CD14-positive monocyte (primary cell): ENCODE data around the gene ATP6V0B. TPM values are rescaled to one million over a fixed set of nuclear protein-coding genes. Genes with fewer than 3 reads are reported as not detected.

Experiments used
- DNase-seq, 3 donors: peaks; one replicate each; pipeline ENCODE4 v3.0.0-alpha.2; 2011 to 2022
- H2AFZ ChIP-seq: 2 replicates; pipeline ENCODE4 v1.6.0; 2012; ENCODE audit warnings: mild to moderate bottlenecking, low read depth, low read length, inconsistent platforms; ENCODE audit not compliant: insufficient read depth, poor library complexity, severe bottlenecking
- H3K27ac ChIP-seq, 2 donors: 1 replicate in 1 of 2; 2 replicates in 1 of 2; pipeline ENCODE4 v1.5.1; 2012 to 2013; ENCODE audit warnings: low read length in 2 of 2, control low read depth in 1 of 2, inconsistent platforms in 1 of 2, low read depth in 1 of 2, mild to moderate bottlenecking in 1 of 2
- H3K27me3 ChIP-seq, 2 donors: one replicate each; pipeline versions ENCODE4 v1.6.0 to v1.6.1; 2011 to 2013; ENCODE audit warnings: low read length in 2 of 2; ENCODE audit not compliant: control insufficient read depth in 2 of 2, insufficient read depth in 2 of 2
- H3K36me3 ChIP-seq, 2 donors: replicated peaks in 1 of 2; 1 replicate in 1 of 2; 2 replicates in 1 of 2; pipeline versions ENCODE4 v1.5.1 to v1.6.1; 2012 to 2013; ENCODE audit warnings: low read length in 2 of 2, control low read depth in 1 of 2, inconsistent platforms in 1 of 2, mild to moderate bottlenecking in 1 of 2; ENCODE audit not compliant: insufficient read depth in 2 of 2, control insufficient read depth in 1 of 2
- H3K4me1 ChIP-seq, 2 donors: 1 replicate in 1 of 2; 2 replicates in 1 of 2; pipeline versions ENCODE4 v1.5.1 to v1.6.1; 2012 to 2013; ENCODE audit warnings: low read length in 2 of 2, control low read depth in 1 of 2, inconsistent platforms in 1 of 2, mild to moderate bottlenecking in 1 of 2, moderate library complexity in 1 of 2; ENCODE audit not compliant: insufficient read depth in 2 of 2, control insufficient read depth in 1 of 2
- H3K4me2 ChIP-seq: replicated peaks from 2 replicates; pipeline ENCODE3; 2012; ENCODE audit warnings: low read length, moderate library complexity, mild to moderate bottlenecking; ENCODE audit not compliant: poor library complexity, severe bottlenecking; ENCODE audit errors: extremely low read depth
- H3K4me3 ChIP-seq, 3 experiments: fragments of 200-600 bp in 1 of 3; sonication (generic) in 1 of 3; replicated peaks in 1 of 3; 1 replicate in 2 of 3; 2 replicates in 1 of 3; pipeline ENCODE4 v1.5.1; 2011 to 2013; ENCODE audit warnings: low read length in 3 of 3, mild to moderate bottlenecking in 3 of 3, control low read depth in 2 of 3, low read depth in 2 of 3, inconsistent platforms in 1 of 3, moderate library complexity in 1 of 3
- H3K79me2 ChIP-seq: 2 replicates; pipeline ENCODE4 v1.6.0; 2012; ENCODE audit warnings: mild to moderate bottlenecking, control low read depth, inconsistent platforms, low read length, moderate library complexity; ENCODE audit not compliant: insufficient read depth
- H3K9ac ChIP-seq: 2 replicates; pipeline ENCODE4 v1.6.0; 2017; ENCODE audit warnings: low read length, mild to moderate bottlenecking; ENCODE audit not compliant: insufficient read depth, poor library complexity, severe bottlenecking
- H3K9me3 ChIP-seq, 2 donors: replicated peaks in 1 of 2; 1 replicate in 1 of 2; 2 replicates in 1 of 2; pipeline versions ENCODE4 v1.5.1 to v1.6.1; 2012 to 2013; ENCODE audit warnings: low read length in 2 of 2, control low read depth in 1 of 2; ENCODE audit not compliant: control insufficient read depth in 1 of 2, insufficient read depth in 1 of 2
- H4K20me1 ChIP-seq: 2 replicates; pipeline ENCODE4 v1.6.0; 2012; ENCODE audit warnings: mild to moderate bottlenecking, low read length, control low read depth, moderate library complexity; ENCODE audit not compliant: insufficient read depth
- H3K27ac Mint-ChIP-seq, 7 donors: one replicate each; pipeline ENCODE4 v1.8.0; 2020; ENCODE audit warnings: mild to moderate bottlenecking in 7 of 7, mixed read lengths in 7 of 7, moderate library complexity in 6 of 7, inconsistent platforms in 2 of 7
- H3K27me3 Mint-ChIP-seq, 3 donors: one replicate each; pipeline ENCODE4 v1.8.0; 2021 to 2022; ENCODE audit warnings: low read depth in 3 of 3, mild to moderate bottlenecking in 3 of 3, mixed read lengths in 3 of 3, moderate library complexity in 3 of 3, inconsistent platforms in 1 of 3
- H3K36me3 Mint-ChIP-seq, 2 donors: one replicate each; pipeline ENCODE4 v1.8.0; 2020; ENCODE audit warnings: mixed read lengths in 2 of 2, inconsistent platforms in 1 of 2, mild to moderate bottlenecking in 1 of 2
- H3K4me1 Mint-ChIP-seq: one replicate; pipeline ENCODE4 v1.8.0; 2020; ENCODE audit warnings: mild to moderate bottlenecking, mixed read lengths
- H3K4me3 Mint-ChIP-seq, 2 donors: one replicate each; pipeline ENCODE4 v1.8.0; 2020; ENCODE audit warnings: mild to moderate bottlenecking in 2 of 2, mixed read lengths in 2 of 2, moderate library complexity in 1 of 2
- H3K9me3 Mint-ChIP-seq, 7 donors: one replicate each; pipeline ENCODE4 v1.8.0; 2020 to 2022; ENCODE audit warnings: mixed read lengths in 7 of 7, mild to moderate bottlenecking in 6 of 7, moderate library complexity in 6 of 7, inconsistent platforms in 2 of 7
- WGBS: methylation state at CpG from one replicate; pipeline ENCODE4 v1.1.5; 2013; ENCODE audit warnings: missing lambda C conversion rate; ENCODE audit not compliant: insufficient coverage; 5-methylcytosine and 5-hydroxymethylcytosine counted together
- intact Hi-C, 2 donors: fragments of 100-400 bp; cut with micrococcal nuclease; formaldehyde crosslinking; loops; one replicate each; pipeline versions ENCODE4 v1.15.0 to v1.15.1; 2023
- polyA plus RNA-seq, 3 donors: library from polyadenylated mRNA; depleted of rRNA in 1 of 3; unstranded in 2 of 3; stranded (reverse) in 1 of 3; fragments of 300-500 nt in 2 of 3; fragments of >200 nt in 1 of 3; fragmentation: Illumina TruSeq in 2 of 3; gene quantifications; 1 replicate in 2 of 3; 2 replicates in 1 of 3; pipeline ENCODE4 v1.2.3, GENCODE V29; 2012 to 2021
- TF ChIP-seq, protein P1 (sequence below): fragments of 200-600 bp; IDR thresholded peaks from one replicate; pipeline ENCODE4 v1.8.0; 2022; ENCODE audit warnings: antibody characterized with exemption, mild to moderate bottlenecking

ATP6V0B gene
- polyA plus RNA-seq, 3 donors: 465 to 1,219 (median 954) TPM

DNA sequence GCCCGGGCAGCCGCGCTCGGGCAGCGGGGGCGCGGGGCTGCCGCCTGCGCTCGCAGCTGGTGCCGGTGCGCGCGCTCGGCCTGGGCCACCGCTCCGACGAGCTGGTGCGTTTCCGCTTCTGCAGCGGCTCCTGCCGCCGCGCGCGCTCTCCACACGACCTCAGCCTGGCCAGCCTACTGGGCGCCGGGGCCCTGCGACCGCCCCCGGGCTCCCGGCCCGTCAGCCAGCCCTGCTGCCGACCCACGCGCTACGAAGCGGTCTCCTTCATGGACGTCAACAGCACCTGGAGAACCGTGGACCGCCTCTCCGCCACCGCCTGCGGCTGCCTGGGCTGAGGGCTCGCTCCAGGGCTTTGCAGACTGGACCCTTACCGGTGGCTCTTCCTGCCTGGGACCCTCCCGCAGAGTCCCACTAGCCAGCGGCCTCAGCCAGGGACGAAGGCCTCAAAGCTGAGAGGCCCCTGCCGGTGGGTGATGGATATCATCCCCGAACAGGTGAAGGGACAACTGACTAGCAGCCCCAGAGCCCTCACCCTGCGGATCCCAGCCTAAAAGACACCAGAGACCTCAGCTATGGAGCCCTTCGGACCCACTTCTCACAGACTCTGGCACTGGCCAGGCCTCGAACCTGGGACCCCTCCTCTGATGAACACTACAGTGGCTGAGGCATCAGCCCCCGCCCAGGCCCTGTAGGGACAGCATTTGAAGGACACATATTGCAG, 38.2 kb upstream of the ATP6V0B start:
- Histone ChIP-seq H3K4me2 (peak overlapping the region; percentile 86), H3K36me3 (no peaks in the 10 kb centered on the region), H3K79me2 (peaks cover 13% of the 10 kb centered on the region), H4K20me1 (no peaks in the 10 kb centered on the region), H3K9ac (peak overlapping the region; percentile 19), H3K4me1 (peaks cover 35 to 39% of the 10 kb centered on the region in 2 donors), H3K9me3 (no peaks in the 10 kb centered on the region), H3K27me3 (peaks cover 0 to 7% of the 10 kb centered on the region in 2 donors), H3K4me3 (peak overlapping the region in 2 of 3 experiments; percentile 2 to 68), H3K27ac (no peak overlapping the region), H2AFZ (peak overlapping the region; percentile 61)
- DNase-seq: peak; percentile 42 to 49 (median 49)
- H3K36me3 Mint-ChIP-seq: peaks cover 0 to 9% of the 10 kb centered on the region in 2 donors
- TF ChIP-seq, protein P1, sequence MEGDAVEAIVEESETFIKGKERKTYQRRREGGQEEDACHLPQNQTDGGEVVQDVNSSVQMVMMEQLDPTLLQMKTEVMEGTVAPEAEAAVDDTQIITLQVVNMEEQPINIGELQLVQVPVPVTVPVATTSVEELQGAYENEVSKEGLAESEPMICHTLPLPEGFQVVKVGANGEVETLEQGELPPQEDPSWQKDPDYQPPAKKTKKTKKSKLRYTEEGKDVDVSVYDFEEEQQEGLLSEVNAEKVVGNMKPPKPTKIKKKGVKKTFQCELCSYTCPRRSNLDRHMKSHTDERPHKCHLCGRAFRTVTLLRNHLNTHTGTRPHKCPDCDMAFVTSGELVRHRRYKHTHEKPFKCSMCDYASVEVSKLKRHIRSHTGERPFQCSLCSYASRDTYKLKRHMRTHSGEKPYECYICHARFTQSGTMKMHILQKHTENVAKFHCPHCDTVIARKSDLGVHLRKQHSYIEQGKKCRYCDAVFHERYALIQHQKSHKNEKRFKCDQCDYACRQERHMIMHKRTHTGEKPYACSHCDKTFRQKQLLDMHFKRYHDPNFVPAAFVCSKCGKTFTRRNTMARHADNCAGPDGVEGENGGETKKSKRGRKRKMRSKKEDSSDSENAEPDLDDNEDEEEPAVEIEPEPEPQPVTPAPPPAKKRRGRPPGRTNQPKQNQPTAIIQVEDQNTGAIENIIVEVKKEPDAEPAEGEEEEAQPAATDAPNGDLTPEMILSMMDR: no peak
- no peak overlapping the region for H3K27ac Mint-ChIP-seq
- 6% methylated on average over 54 of the region's 56 CpGs for WGBS
- H3K9me3 Mint-ChIP-seq: no peaks in the 10 kb centered on the region
- peaks cover 46% of the 10 kb centered on the region for H3K4me1 Mint-ChIP-seq
- H3K27me3 Mint-ChIP-seq: peaks cover 6 to 25% (median 11%) of the 10 kb centered on the region in 3 donors
- H3K4me3 Mint-ChIP-seq: peak overlapping the region; percentile 62 to 77
- intact Hi-C loops: loop anchor here in 1 of 2 donors (10.0 kb wide), 1 partner anchor 402 kb away; the partner anchor contains the start of gene PTPRF

DNA sequence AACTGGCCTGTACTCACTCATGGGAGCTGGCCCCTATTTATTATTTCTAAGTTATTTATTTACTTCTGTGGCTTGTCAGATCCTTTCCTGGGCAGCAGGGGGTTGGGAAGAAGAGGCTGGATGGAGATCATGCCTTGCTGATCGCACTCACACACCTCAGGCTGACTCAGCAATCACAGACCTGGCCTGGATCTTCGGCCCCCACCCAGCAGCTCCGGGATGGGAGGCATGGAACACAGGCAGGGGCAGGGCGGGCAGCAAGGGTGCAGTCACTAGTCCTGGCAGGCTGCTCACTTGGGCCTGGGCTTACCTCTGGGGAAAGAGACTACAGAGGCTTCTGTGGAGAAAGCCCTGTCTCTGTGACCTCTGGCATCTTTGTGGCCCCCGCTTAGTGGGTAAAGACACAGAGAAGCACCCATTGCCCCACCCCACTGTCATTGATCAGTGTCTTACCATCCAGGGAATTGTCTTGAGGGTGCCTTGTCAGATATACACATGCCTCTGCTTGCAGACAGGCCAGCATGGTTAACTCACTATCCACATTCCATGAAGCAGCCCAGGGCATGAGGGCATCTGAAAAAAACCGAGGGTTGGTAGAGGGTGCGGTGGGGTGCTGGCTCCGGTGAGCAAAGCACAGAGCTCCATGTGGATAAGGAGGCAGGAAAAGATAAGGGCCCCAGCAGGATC, 37.4 kb upstream of the ATP6V0B start:
- H3K4me1 Mint-ChIP-seq: peaks cover 46% of the 10 kb centered on the region
- H3K9me3 Mint-ChIP-seq: no peaks in the 10 kb centered on the region
- Histone ChIP-seq H3K27ac (no peak overlapping the region), H4K20me1 (no peaks in the 10 kb centered on the region), H2AFZ (no peak overlapping the region), H3K4me2 (no peak overlapping the region), H3K9ac (no peak overlapping the region), H3K79me2 (peaks cover 13% of the 10 kb centered on the region), H3K9me3 (no peaks in the 10 kb centered on the region), H3K36me3 (no peaks in the 10 kb centered on the region), H3K4me3 (no peak overlapping the region), H3K4me1 (peaks cover 35 to 39% of the 10 kb centered on the region in 2 donors), H3K27me3 (peaks cover 0 to 7% of the 10 kb centered on the region in 2 donors)
- H3K4me3 Mint-ChIP-seq: no peak overlapping the region
- TF ChIP-seq, protein P1: no peak
- H3K27me3 Mint-ChIP-seq: peaks cover 6 to 25% (median 11%) of the 10 kb centered on the region in 3 donors
- H3K36me3 Mint-ChIP-seq: peaks cover 0 to 9% of the 10 kb centered on the region in 2 donors
- 100% methylated on average over 4 of the region's 8 CpGs for WGBS
- DNase-seq: no peak
- peak overlapping the region in 1 of 7 donors; percentile 41 for H3K27ac Mint-ChIP-seq
- intact Hi-C loops: loop anchor here in 1 of 2 donors (10.0 kb wide), 1 partner anchor 403 kb away; the partner anchor contains the start of gene PTPRF
